HuH-7.5 (cell line): ENCODE data around the gene GPC6.

ENCODE experiments used
- DNase-seq: peaks from one replicate; pipeline ENCODE4 v3.0.0; 2011; ENCODE audit warnings: low spot score

The GPC6 gene

GRCh38 chr13:93502987-93503615, 276.5 kb downstream of the GPC6 start:
- DNase-seq, result no peak

DNA sequence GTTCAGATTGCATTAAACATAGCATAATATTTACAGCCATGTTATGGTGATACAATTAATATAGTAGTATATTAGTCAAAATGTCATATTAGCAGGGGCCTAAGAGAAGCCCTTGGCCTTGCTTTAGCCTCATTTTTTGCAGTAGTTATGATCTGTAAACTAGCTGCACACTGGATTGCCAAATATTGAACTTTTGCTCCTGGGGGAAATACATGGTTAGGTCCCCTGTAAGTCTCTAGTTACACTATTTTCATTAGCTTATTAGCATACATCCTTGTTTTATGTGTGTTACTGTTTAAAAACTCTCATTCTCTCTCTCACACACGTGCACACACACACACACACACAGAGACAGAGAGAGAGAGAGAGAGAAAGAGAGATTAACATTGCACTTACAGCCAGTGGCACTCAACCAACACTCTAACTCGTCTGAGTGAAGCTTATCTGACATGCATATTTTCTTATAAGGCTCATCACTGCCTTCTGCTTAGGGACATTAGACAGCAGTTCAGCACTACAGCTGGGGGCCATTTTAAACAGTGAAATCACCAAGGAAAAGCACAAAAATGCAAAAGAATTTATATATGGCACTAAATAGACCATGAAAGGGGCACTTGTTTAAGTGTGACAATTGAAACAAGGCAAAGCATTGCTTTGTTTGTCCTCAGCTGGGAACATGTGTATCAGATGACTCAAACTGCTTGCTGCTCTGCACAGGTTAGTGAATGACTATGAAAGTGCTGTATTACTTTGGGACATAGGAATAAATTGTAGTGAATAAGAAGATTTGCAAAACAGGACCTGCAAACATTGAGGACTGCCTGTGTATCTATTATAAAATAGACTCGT, 278.7 kb downstream of the GPC6 start:
- no peak for DNase-seq

GRCh38 chr13:93511011-93511410, 284.4 kb downstream of the GPC6 start:
- DNase-seq, result no peak

DNA sequence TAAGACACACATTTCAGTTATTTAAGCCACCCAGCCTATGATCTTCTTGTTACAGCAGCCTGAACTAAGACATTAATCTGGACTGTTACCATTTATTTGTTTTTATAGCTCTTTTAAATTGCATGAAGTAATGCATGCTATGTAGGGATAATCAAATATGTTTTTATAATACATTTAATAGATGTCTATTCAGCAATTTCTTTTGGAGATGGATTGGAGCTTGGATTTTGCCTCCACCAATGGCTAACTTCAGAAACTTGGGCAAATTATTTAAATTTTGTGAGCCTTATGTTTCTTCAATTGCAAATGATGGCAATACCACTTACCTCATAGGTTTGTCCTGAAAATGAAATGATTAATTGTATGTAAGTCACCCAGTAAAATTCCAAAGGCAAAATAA, 288.7 kb downstream of the GPC6 start:
- DNase-seq, result no peak

DNA sequence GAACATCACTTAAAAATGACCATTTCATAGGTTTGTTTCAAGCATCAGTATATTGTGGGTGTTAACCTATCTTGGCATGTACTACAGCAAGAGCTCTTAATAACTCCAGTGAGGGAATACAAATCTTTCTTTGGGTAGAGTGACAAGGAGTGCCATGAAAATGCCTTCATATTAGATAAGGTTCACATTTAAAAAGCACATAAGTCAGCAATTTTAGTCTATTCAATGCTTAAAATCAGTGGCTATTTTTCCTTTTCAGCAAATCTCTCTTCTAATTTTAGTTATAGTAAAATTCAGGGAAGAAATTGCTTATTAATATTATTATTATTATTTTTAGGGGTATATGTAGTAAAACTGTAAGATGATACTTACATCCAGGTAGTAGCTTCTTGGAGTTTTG, 291.1 kb downstream of the GPC6 start:
- no peak for DNase-seq

GRCh38 chr13:93521307-93521706, 294.7 kb downstream of the GPC6 start:
- no peak for DNase-seq

DNA sequence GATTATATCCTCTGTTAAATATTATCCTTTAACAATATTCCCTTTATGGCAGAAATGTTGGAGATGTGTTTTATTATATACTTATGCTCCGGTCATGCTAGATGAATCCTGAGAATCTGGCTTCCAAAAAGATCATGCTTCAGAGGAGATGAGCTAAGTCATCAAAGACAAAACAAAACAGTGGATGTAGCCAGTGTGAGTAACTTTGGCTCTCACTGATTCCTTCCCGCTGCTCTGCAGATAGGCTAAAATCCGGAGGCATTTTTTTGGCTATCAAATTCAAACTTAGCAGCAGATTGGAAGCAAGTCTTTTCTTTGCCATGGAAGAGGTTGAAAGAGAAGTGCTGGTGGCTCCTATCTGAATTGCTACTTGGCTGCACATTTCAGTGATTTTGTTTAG, 295.9 kb downstream of the GPC6 start:
- no peak for DNase-seq

DNA sequence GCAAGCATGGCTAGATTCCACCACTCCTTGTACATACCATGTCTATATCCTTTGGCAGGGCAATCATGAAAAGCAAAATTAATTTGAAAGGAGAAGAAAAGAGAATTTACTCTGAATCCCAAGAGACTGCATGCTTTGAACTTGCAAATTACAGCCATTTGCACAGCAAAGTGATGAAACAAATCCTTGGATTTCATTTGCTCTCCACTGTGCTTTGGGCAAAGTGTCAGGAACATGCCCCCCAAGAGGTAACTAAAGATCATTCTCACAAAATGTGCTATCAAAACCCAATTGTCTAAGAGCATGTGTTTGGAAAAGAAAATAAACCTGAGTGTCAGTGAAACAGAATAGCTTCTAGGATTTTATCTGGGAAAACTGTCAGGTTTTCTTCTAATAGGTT, 298.5 kb downstream of the GPC6 start:
- no peak for DNase-seq

GRCh38 chr13:93527748-93528297, 301.2 kb downstream of the GPC6 start:
- DNase-seq, result no peak

DNA sequence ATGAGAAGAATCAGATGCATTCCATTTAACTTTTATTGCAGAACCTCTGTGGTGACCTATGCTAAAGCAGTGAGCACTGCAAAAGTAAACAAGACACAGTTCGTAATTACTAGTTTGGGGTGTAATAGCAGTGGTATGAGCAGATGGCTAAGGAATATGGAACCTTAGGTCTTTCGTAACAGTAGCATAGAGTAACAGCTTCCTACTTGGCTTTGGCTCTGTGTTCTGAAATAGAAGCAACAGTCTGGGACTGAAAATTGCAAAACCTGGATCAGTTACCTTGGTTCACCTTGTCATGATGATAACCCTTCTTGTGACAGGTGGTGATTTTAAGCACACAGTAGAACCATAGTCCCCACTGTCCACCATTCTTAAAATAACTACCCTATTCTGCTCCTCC, 303.4 kb downstream of the GPC6 start:
- DNase-seq, result no peak

DNA sequence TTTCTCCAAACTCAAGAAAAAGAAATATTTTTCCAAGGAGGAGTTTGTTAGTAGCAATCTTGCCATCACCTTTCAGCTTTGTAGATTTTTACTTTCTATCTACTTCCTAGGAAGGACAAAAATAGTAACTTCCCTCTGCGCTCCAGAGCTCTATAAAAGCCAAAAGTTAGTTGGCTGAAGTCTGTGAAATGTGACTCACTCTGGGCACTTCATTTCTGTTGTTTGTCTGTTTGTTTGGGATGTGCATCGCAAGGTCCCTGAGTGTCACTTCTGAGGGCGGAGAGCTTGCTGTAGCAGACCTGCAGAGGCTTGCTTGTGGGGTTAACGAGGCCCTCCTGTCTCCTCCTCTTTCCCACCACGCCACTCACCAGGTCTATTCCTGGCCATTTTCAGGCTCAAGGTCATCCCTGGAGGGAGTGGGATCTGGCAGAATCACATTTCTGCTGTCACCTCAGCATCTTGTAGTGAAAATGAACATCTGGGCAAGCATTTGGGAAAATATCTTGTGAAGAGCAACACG, 307.6 kb downstream of the GPC6 start:
- no peak for DNase-seq

- DNase-seq, result no peak
These were observed 308.6 kb downstream of the GPC6 start for GRCh38 chr13:93535251-93535650.

DNA sequence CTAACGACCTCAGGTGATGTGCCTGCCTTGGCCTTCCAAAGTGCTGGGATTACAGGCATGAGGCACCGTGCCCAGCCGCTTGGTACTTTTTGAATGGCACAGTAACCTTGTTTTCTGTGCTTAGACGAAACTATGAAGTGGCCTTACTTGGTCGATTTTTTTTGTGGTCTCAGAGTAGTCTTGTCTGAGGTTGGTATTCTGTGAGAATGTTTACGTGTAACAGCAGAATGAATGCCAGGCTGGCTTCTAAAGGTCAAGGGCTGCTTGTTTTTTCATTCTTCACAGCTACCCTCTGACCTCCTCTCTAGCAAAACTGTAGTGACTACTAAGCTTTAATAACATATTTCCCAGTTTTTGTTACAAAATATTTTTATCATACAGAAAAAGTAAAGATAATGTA, 313.3 kb downstream of the GPC6 start:
- peak; percentile 2 for DNase-seq

DNA sequence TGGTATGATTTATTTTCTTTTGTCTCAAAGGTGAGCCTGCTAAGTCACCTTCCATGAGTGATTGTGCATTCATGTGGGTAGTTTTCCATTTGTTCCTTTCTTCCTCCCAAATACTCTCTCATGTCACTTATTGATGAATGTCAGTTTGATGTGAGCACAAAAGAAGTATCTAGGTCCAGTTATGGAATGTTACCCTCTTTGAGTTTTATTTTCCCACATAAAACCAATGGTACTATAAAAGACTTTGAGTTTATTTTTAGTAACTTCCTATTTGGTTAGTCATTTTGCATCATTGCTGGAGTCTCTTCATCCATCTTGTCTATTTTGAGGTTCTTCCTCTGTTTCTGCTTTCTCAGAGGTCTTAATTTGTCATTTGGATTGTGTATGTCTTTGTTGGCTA, 321.3 kb downstream of the GPC6 start:
- no peak for DNase-seq

GRCh38 chr13:93549326-93550005, 322.9 kb downstream of the GPC6 start:
- DNase-seq, result no peak

- DNase-seq, result no peak
These were observed 323.6 kb downstream of the GPC6 start for GRCh38 chr13:93550236-93550635.

GRCh38 chr13:93552596-93552995, 326.0 kb downstream of the GPC6 start:
- DNase-seq, result no peak

DNA sequence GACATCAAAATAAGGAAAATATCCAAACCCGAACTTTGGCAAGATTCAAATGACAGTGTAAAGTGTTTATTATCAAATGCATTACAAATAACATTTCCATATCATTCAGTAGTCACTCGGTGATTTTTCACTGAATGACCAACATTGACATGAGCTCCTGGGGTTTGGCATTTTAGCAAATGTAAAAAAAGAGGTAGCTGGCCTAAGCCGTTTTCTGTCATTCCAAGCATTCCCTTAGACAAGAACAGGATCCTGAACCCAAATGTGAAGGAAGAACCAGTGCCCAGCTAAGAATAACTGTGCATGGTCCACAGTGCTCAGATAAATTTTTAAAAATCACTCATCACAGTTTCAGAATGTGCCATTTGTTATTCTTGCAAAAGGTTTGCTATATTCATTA, 327.9 kb downstream of the GPC6 start:
- DNase-seq, result no peak

- no peak for DNase-seq
These were observed 332.0 kb downstream of the GPC6 start for GRCh38 chr13:93558637-93559036.

DNA sequence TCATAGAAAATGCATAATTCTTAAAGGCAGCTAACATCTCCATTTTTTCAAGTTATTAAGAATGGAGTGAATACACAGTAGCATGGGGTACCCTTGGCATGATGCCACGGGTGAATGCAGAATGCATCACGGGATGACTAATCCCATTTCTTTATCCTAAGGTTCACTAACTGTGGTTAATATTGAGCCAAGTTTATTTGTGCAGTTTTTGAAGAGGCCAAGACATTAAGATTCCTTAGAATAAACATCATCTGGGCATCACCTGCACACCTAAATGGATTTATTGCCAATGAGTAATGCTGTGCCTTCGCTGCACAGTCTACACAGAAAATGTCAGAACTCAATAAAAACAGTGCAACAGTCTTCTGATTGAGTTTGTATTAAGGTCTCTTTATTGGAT, 333.1 kb downstream of the GPC6 start:
- DNase-seq, result no peak

DNA sequence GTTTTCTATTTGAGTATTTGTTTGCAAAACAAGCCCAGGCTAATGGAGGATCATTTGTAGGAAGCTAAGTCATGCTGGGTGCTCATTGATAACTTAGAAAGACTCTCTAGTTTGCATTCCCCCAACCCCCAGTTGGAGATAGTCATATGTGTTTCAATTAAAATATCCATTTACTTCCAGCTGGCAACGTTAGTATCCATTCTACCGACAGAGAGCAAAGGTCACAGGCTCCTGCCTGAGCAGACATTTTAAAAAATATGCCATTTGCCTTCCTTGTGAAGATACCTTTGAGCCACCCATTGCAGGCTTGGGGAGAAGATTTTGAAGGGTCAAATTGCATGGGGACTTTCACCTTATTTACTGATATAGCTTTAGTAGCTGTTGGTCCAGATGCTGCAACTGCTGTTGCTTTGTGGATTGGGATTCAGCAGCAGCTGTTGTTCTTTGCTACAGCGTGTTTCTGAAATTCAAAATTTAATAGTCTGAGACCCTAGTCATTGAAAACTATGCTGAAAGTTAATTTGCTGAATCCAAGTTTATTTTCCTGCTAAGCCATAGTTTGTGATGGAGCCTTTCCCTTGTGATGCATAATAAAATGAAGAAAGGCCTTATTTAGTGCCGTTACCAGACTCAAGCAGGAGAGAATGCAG, 335.1 kb downstream of the GPC6 start:
- DNase-seq, result no peak

- no peak for DNase-seq
These were observed 336.1 kb downstream of the GPC6 start for GRCh38 chr13:93562676-93563075.
